TTC549 (cell line): ENCODE measurements around the gene SPINT4.
"Not testable (repeated sequence)": the region's sequence is repeated elsewhere in the genome, so short reads cannot be mapped to it uniquely, and the experiment has no call there.

ENCODE experiments used
- FAIRE-seq: peaks from 2 replicates; lab custom pipeline; 2012; peaks lifted over from hg19 to GRCh38; lab: Jason Lieb, UNC

SPINT4 gene

GRCh38 chr20:45722047-45722446 lies at the start of gene SPINT4:
Gene SPINT4 (plus strand): TSS chr20:45722347. CDS start chr20:45722368, 21 bp downstream.
- no peak for FAIRE-seq

DNA sequence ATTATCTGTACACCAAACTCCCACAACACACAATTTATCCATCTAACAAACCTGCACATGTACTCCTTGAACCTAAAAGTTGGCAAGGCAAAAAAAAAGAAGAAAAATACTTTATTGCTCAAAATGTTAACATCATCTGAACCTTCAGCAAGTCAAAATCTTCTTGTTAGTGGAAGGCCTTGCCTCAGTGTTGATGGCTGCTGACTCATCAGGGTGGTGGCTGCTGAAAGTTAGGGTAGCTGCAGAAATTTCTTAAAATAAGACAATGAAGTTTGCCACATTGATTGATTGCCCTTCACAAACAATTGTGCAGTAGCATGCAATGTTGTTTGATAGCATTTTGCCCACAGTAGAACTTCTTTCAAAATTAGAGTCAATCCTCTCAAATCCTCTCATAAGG lies 49.4 kb upstream of the SPINT4 start:
- no peak for FAIRE-seq

DNA sequence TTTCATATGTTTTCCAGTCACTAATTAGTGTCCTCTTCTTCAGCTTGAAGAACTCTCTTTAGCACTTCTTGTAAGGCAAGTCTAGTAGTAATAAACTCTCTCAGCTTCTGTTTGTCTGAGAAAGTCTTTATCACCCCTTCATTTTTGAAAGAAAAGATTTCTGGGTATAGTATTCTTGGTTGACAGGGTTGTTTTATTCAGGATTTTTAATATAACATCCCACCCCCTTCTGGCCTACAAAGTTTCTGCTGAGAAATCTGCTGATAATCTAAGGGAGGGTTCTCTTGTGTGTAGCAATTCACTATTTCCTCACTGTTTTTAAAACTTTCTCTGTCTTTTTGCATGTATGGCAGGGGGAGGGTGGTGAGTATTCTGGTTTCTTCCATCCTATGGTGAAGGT lies 42.5 kb upstream of the SPINT4 start:
- no peak for FAIRE-seq

DNA sequence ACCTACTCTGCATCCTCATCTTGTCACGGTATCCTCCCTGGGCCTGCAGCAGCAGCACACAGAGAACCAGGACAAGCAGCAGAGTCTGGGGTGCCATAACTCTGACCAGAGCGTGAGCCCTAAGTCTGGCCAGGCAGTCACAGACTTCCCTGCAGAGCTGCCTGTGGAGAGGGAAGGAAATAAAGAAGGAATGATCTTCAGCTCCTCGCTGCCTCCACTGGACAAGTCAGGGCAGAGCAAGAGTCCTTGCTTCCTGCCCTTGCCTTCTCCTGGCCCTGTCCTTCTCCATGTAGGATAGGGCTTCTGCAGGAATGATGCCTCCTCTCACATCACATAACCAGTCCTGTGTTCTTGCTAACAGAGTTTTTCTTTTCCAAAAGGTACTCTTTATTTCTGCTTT lies 36.3 kb upstream of the SPINT4 start:
- no peak for FAIRE-seq

DNA sequence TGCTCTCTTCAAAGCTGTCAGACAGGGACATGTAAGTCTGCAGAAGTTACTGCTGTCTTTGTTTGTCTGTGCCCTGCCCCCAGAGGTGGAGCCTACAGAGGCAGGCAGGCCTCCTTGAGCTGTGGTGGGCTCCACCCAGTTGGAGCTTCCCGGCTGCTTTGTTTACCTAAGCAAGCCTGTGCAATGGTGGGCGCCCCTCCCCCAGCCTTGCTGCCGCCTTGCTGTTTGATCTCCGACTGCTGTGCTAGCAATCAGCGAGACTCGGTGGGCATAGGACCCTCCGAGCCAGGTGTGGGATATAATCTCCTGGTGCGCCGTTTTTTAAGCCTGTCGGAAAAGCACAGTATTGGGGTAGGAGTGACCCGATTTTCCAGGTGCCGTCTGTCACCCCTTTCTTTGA lies 28.8 kb upstream of the SPINT4 start:
- FAIRE-seq, result not testable (repeated sequence)

- no peak for FAIRE-seq
Observed at GRCh38 chr20:45695496-45695895, 26.7 kb upstream of the SPINT4 start.

GRCh38 chr20:45701104-45701503 lies 21.0 kb upstream of the SPINT4 start:
- no peak for FAIRE-seq

DNA sequence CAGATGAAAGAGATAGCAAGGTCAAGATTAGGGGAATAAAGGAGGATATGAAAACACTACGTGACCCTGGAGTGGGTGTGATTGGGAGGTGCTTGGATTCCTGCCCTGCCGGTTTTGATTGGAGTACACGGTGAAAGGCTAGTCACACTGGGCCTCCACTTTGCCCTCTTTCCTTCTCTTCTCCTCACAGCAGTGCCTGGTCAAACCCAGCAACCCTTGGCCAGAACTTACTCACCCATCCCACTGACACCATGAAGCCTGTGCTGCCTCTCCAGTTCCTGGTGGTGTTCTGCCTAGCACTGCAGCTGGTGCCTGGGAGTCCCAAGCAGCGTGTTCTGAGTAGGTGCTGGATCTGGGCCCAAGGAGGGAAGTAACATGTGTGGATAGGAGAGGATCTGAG lies 20.3 kb upstream of the SPINT4 start, which contains the start of gene WFDC13:
Gene WFDC13, plus strand, starts transcription at position 166 of the 400 bp plus-strand sequence. Its CDS starts 86 bp downstream, at position 252.
- no peak for FAIRE-seq

DNA sequence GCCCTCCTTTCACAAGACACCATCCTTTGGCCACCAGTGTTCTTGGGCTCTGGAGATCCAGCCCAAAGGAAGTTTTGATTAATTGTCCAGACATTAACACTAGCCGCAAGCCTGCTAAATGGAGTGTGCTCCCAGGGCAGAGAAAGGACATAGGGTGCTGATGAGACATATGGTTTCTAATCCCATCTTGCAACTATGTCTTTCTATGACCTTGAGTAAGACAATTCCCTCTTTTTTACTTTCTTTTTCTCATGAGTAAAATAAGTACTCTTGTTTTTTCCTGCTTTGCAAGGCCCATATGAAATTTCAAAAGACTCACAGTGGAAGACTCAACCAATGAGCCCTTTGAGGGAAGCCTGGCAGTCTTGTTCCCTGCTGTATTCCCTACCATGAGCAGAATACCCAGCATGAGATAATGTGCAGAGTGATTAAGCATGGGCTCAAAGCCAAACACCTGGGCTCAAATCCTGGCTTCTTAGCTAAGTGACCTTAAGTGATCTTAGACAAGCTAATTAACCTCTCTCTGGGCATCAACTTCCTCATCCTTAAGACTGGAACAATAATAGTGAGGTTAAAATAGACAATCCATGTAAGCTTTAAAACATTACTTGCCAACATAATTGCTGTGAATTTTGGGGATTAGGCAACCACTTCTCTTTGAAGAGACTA lies 17.0 kb upstream of the SPINT4 start, which contains the start of gene WFDC10B:
Gene WFDC10B, minus strand, starts transcription at position 51 of the 669 bp plus-strand sequence. CDS start 19,027 bp downstream, outside the sequence.
- FAIRE-seq, result no peak

GRCh38 chr20:45716141-45716688 lies 5.9 kb upstream of the SPINT4 start:
- not testable (repeated sequence) for FAIRE-seq

DNA sequence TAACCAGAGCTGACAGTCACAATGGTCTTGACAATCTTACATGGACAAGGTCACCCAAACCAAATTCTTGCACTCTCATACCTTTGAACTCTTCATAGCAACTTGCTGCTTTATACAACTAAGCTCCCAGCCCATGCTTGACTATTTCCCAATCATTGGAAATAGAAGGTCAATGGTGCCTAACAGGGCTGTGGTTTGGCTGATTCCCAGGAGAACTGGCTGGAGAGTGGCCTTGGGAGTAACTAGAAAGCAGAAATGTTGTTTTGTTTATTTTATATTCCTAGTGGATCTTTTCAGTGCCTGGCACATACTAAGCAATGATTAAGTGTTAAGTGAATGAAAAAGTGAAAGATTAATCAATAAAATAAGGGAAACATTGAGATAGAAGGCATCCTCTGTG lies 3.0 kb downstream of the SPINT4 start:
- FAIRE-seq, result no peak

- no peak for FAIRE-seq
Observed at GRCh38 chr20:45727044-45727443, 4.9 kb downstream of the SPINT4 start.

DNA sequence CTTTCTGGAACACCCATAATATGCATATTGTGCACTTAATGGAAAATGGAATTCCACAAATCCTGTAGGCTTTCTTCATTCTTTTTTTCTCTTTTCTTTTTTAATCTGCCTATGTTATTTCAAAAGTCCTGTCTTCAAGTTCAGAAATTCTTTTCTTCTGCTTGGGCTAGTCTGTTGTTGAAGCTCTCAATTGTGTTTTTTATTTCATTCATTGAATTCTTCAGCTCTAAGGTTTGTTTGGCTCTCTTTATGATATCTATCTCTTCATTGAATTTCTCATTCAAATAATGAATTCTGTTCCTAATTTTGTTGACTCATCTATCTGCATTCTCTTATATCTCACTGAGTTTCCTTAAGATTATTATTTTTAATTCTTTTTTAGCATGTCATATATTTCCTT lies 10.1 kb downstream of the SPINT4 start:
- FAIRE-seq, result no peak

DNA sequence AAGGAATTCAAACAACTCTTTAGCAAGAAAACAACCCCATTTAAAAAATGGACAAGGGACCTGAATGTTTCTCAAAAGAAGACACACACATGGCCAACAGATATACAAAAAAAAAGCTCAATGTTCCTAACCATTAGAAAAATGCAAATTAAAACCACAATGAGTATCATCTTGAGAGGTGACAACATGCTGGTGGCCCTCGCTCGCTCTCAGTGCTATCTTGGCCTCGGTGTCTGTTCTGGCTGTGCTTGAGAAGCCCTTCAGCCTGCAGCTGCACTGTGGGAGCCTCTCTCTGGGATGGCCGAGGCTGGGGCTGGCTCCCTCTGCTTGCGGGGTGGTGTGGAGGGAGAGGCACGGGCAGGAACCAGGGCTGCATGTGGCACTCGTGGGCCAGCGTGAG lies 13.4 kb downstream of the SPINT4 start:
- no peak for FAIRE-seq

DNA sequence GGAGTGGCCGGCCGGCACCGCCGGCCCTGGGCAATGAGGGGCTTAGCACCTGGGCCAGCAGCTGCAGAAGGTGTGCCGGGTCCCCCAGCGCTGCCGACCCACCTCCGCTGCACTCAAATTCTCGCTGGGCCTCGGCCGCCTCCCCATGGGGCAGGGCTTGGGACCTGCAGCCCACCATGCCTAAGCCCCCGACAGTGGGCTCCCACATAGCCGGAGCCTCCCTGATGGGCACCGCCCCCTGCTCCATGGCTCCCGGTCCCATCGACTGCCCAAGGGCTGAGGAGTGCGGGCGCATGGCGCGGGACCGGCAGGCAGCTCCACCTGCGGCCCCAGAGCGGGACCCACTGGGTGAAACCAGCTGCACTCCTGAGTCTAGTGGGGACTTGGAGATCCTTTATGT lies 13.8 kb downstream of the SPINT4 start:
- FAIRE-seq, result no peak

DNA sequence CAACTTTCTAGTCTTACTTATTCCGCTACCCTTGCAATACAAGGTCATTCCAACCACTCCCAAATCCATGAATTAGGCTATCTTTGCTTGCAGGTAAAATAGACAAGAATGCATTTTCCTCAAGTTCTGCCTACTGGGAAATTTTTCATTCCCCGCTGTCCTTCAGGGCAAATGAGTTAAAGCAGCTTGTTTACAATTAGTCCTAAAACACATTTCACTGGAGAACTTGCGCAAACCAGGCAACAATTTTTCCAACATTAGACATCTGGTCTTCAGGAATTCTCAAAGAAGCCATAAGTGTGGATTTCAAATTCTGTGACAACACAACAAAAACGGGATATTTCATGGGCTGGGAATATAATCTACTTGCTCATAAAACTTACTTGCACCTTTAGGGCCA lies 20.4 kb downstream of the SPINT4 start:
- FAIRE-seq, result no peak

- no peak for FAIRE-seq
Observed at GRCh38 chr20:45745015-45745414, 22.9 kb downstream of the SPINT4 start.

DNA sequence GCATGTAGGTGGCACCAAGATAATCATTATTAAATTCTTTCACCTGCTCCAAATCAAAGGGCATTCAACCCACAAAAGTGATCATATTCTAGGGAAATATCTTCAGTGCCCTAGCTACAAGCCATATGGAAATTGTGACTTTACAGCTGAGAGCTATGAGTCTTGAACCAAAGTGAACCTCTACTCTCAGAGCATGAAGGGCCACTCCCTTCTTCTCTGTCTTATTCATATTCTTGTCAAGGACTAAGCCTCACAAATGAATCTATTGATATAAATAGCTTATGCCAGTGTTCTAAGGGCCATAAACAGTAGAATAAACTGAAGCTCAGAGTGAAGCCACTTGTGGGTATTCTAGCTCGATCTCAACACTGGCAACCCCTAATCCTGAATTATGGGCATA lies 29.6 kb downstream of the SPINT4 start:
- FAIRE-seq, result no peak

- no peak for FAIRE-seq
Observed at GRCh38 chr20:45752746-45753145, 30.6 kb downstream of the SPINT4 start.

DNA sequence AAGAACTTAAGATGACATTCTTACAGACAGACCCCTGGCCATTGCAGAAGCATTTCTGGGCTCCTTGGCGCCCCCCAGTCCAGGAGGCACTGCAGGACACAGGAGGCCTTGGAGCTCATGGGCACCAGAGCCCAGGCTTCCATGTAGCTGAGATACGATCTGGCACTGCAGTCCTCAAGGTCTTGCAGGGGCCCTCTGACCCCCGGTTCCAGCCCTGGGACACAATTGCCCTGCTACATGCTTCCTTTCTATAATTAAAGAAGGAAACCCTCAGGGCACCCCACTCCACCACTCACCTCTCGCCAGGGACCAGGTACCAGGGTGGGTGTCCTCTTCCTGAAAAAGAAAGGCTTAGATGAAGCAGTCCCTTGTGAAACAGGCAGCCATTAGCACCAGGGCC lies 35.9 kb downstream of the SPINT4 start:
- FAIRE-seq, result no peak

DNA sequence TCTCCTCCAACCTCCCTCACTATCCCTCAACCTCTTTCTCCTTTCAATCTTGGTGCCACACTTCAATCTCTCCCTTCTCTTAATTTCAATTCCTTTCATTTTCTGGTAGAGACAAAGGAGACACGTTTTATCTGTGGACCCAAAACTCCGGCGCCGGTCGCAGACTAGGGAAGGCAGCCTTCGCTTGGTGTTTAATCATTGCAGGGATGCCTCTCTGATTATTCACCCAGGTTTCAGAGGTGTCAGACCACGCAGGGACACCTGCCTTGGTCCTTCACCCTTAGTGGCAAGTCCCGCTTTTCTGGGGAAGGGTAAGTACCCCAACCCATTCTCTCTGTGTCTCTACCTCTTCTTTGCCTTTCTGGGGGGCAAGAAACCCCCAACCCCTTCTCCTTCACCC lies 37.8 kb downstream of the SPINT4 start:
- FAIRE-seq, result not testable (repeated sequence)

- FAIRE-seq, result not testable (repeated sequence)
Observed at GRCh38 chr20:45761966-45762365, 39.8 kb downstream of the SPINT4 start.

DNA sequence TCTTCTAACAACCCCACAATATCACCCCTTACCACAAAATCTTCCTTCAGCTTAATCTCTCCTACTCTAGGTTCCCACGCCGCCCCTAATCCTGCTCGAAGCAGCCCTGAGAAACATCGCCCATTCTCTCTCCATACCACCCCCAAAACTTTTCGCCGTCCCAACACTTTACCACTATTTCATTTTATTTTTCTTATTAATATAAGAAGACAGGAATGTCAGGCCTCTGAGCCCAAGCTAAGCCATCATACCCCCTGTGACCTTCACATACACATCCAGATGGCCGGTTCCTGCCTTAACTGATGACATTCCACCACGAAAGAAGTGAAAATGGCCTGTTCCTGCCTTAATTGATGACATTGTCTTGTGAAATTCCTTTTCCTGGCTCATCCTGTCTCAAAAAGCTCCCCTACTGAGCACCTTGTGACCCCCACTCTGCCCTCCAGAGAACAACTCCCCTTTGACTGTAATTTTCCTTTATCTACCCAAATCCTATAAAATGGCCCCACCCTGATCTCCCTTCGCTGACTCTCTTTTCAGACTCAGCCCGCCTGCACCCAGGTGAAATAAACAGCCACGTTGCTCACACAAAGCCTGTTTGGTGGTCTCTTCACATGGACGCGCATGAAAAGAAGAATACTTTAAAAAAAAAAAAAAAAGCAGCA lies 42.6 kb downstream of the SPINT4 start:
- not testable (repeated sequence) for FAIRE-seq
